SK-N-SH (cell line): ENCODE data around the gene KLHL22.

Source experiments
- CHD2 ChIP-seq: fragments of 150-350 bp; IDR thresholded peaks from 2 replicates; pipeline ENCODE4 v1.6.1; 2018; ENCODE audit warnings: low read length; ENCODE audit not compliant: partially characterized antibody
- EP300 ChIP-seq, 2 experiments: IDR thresholded peaks; 2 replicates each; pipeline versions ENCODE4 v1.4.0 to v1.6.1; 2012; ENCODE audit warnings: borderline replicate concordance in 1 of 2, low read depth in 1 of 2, low read length in 1 of 2
- EZH2phosphoT487 ChIP-seq: fragments of 200-600 bp; sonication (generic); IDR thresholded peaks from 2 replicates; pipeline ENCODE4 v1.6.1; 2017; ENCODE audit warnings: low read depth, mixed run types, mild to moderate bottlenecking, antibody characterized with exemption, moderate library complexity, borderline replicate concordance
- NFIC ChIP-seq: IDR thresholded peaks from 2 replicates; pipeline ENCODE4 v1.4.0; 2012; ENCODE audit warnings: borderline replicate concordance
- POLR2AphosphoS5 ChIP-seq: IDR thresholded peaks from 2 replicates; pipeline ENCODE4 v1.6.1; 2012; ENCODE audit warnings: low read depth, low read length
- SIN3A ChIP-seq: IDR thresholded peaks from 2 replicates; pipeline ENCODE4 v1.6.1; 2012; ENCODE audit warnings: low read depth, mild to moderate bottlenecking, low read length, moderate library complexity, borderline replicate concordance
- SMC3 ChIP-seq: IDR thresholded peaks from 2 replicates; pipeline ENCODE4 v1.6.1; 2012; ENCODE audit warnings: low read depth, low read length, improper control_type of control experiment
- TAF1 ChIP-seq: IDR thresholded peaks from 2 replicates; pipeline ENCODE4 v1.6.1; 2012; ENCODE audit warnings: low read depth, mild to moderate bottlenecking, low read length, moderate library complexity, borderline replicate concordance
- TF ChIP-seq, protein P1 (sequence below): fragments of 150-350 bp; IDR thresholded peaks from 2 replicates; pipeline ENCODE4 v1.6.1; 2017; ENCODE audit warnings: antibody characterized with exemption, low read length, low read depth, borderline replicate concordance
- TF ChIP-seq, protein P2 (sequence below): fragments of 200-600 bp; sonication (generic); IDR thresholded peaks from 2 replicates; pipeline ENCODE4 v1.6.1; 2017; ENCODE audit warnings: antibody characterized with exemption, mild to moderate bottlenecking, moderate library complexity
- TF ChIP-seq, protein P3 (sequence below): IDR thresholded peaks from 2 replicates; pipeline ENCODE4 v1.6.1; 2012; ENCODE audit warnings: mild to moderate bottlenecking, low read depth, low read length, moderate library complexity
- TF ChIP-seq, protein P4 (sequence below): IDR thresholded peaks from 2 replicates; pipeline ENCODE4 v1.4.0; 2012; ENCODE audit warnings: low read depth

DNA sequence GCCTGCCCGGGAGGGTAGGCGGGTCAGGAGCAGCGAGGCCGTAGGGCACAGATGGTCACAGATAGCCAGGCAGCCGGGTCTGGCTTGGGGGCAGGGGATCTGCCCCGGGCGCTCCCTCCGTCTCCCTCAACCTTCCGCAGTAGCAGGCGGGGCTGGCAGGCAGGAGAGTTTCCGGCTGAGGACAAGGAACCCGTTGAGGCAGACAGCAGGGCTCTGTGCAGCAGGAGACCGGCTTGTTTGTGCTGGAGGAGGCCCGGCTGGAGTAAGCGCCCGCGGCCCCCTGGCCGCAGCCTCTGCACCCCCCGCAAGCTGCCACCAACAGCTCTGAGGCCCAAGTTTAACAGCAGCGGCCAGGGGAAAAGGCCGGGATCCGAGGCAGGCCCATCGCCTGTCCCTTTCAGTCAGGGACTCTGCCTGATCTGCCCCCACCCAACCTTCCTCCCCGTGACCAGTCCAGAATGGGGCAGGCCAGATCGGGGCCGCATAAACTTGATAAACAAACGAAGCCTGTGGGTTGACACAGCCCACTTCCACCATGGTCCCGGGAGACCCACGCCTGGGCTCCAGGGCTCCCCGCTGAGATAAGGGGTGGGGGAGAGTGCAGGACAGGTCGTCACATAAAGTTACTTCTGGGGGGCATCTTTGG lies 71.6 kb downstream of the KLHL22 start:
- TF ChIP-seq, protein P1, sequence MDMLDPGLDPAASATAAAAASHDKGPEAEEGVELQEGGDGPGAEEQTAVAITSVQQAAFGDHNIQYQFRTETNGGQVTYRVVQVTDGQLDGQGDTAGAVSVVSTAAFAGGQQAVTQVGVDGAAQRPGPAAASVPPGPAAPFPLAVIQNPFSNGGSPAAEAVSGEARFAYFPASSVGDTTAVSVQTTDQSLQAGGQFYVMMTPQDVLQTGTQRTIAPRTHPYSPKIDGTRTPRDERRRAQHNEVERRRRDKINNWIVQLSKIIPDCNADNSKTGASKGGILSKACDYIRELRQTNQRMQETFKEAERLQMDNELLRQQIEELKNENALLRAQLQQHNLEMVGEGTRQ: no peak
- TF ChIP-seq, protein P2, sequence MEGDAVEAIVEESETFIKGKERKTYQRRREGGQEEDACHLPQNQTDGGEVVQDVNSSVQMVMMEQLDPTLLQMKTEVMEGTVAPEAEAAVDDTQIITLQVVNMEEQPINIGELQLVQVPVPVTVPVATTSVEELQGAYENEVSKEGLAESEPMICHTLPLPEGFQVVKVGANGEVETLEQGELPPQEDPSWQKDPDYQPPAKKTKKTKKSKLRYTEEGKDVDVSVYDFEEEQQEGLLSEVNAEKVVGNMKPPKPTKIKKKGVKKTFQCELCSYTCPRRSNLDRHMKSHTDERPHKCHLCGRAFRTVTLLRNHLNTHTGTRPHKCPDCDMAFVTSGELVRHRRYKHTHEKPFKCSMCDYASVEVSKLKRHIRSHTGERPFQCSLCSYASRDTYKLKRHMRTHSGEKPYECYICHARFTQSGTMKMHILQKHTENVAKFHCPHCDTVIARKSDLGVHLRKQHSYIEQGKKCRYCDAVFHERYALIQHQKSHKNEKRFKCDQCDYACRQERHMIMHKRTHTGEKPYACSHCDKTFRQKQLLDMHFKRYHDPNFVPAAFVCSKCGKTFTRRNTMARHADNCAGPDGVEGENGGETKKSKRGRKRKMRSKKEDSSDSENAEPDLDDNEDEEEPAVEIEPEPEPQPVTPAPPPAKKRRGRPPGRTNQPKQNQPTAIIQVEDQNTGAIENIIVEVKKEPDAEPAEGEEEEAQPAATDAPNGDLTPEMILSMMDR: no peak
- TF ChIP-seq, protein P3, sequence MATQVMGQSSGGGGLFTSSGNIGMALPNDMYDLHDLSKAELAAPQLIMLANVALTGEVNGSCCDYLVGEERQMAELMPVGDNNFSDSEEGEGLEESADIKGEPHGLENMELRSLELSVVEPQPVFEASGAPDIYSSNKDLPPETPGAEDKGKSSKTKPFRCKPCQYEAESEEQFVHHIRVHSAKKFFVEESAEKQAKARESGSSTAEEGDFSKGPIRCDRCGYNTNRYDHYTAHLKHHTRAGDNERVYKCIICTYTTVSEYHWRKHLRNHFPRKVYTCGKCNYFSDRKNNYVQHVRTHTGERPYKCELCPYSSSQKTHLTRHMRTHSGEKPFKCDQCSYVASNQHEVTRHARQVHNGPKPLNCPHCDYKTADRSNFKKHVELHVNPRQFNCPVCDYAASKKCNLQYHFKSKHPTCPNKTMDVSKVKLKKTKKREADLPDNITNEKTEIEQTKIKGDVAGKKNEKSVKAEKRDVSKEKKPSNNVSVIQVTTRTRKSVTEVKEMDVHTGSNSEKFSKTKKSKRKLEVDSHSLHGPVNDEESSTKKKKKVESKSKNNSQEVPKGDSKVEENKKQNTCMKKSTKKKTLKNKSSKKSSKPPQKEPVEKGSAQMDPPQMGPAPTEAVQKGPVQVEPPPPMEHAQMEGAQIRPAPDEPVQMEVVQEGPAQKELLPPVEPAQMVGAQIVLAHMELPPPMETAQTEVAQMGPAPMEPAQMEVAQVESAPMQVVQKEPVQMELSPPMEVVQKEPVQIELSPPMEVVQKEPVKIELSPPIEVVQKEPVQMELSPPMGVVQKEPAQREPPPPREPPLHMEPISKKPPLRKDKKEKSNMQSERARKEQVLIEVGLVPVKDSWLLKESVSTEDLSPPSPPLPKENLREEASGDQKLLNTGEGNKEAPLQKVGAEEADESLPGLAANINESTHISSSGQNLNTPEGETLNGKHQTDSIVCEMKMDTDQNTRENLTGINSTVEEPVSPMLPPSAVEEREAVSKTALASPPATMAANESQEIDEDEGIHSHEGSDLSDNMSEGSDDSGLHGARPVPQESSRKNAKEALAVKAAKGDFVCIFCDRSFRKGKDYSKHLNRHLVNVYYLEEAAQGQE: no peak
- TF ChIP-seq EP300 (IDR thresholded peaks at IDR 0.05; ENCODE audit: borderline replicate concordance in 1 of 2, low read depth in 1 of 2, low read length in 1 of 2) (no peak), POLR2AphosphoS5 (no peak), TAF1 (no peak), SMC3 (no peak), CHD2 (peak; percentile 19), SIN3A (no peak), EZH2phosphoT487 (no peak), NFIC (no peak)
- TF ChIP-seq, protein P4, sequence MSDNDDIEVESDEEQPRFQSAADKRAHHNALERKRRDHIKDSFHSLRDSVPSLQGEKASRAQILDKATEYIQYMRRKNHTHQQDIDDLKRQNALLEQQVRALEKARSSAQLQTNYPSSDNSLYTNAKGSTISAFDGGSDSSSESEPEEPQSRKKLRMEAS: no peak
